CD4-positive, alpha-beta T cell treated with Interleukin-10 for 1 hour (primary cell): ENCODE measurements around the gene PDE10A.

Source experiments
- DNase-seq: peaks from one replicate; pipeline ENCODE4 v3.0.0-alpha.2; 2020

PDE10A gene

DNA sequence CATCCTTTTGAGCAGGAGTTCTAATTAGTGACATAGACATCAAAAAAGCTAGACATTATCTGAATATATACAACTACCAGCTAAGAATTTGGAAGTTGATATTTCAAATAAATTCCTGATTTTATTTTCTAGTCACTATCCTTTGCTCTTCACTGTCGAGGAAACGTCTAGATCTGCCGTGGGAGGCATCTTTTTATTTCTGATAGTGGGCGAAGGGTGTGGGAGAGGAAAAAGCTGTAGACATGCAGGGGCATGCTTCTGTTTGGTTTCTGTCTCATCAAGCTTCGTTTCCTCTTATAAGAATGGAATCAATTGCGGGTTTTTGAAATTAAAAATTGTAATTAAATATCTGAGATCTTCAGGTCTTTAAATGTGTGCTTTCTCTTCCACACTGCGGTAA, 337.4 kb downstream of the PDE10A start:
- no peak for DNase-seq

GRCh38 chr6:165321555-165322145, 341.4 kb downstream of the PDE10A start:
- DNase-seq: no peak

DNA sequence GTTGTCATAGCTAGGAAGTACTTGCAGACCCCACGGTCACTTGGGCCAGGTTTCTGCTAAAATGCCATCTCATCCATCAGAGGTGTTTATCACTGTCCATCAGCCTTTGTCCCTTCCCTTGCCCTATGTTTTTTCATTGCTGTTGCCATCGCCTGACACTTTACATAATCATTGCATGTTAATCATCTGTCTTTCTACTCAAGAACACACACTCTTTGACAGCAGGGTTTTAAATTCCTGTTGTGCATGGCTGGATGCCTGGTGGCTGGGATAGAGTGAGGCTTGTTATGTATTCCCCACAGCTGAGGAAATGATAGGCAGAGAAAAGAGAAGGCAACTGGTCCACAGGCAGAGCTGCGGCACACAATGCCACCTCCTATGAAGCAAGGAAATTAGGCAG, 341.9 kb downstream of the PDE10A start:
- no peak for DNase-seq

DNA sequence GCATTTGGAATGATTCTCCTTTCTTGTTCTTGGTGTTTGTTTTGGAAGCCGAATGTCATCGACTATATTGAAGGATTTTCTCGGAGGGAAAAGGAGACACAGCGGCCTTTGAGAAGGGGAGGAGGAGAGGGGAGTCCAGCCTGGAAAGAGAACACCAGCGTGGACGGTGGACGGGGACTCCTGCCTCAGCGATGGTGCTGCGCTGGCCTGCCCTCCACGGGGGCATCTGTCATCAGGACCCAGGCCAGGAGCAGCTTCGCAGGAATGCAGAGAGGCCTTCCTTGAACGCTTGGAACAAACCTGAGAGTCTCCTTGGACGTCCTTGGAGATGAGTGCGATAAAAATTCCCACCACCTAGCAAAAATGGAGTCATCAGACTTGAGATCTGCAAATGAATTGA, 345.3 kb downstream of the PDE10A start:
- DNase-seq: no peak

- no peak for DNase-seq
Observed at GRCh38 chr6:165308926-165309731, 353.9 kb downstream of the PDE10A start, which contains the start of gene C6orf118. Gene C6orf118 (minus strand): TSS chr6:165309605. CDS start chr6:165309586, 19 bp downstream.

DNA sequence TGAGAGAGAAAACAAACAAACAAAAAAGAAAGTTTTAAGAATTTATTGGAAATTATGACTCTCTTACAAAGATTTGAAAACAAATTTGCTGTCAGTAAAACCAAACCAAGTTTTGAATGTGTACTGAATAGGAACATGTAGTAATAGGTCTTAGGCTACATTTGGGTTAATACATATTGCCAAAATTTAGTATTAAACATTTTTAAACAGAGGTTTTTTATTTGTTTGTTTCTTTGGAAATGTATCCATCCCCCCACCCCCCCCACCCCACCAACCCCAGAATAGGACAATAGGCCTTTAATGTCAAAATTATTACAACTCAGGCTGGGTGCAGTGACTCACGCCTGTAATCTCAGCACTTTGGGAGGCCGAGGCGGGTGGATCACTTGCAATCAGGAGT, 356.1 kb downstream of the PDE10A start:
- DNase-seq: no peak

DNA sequence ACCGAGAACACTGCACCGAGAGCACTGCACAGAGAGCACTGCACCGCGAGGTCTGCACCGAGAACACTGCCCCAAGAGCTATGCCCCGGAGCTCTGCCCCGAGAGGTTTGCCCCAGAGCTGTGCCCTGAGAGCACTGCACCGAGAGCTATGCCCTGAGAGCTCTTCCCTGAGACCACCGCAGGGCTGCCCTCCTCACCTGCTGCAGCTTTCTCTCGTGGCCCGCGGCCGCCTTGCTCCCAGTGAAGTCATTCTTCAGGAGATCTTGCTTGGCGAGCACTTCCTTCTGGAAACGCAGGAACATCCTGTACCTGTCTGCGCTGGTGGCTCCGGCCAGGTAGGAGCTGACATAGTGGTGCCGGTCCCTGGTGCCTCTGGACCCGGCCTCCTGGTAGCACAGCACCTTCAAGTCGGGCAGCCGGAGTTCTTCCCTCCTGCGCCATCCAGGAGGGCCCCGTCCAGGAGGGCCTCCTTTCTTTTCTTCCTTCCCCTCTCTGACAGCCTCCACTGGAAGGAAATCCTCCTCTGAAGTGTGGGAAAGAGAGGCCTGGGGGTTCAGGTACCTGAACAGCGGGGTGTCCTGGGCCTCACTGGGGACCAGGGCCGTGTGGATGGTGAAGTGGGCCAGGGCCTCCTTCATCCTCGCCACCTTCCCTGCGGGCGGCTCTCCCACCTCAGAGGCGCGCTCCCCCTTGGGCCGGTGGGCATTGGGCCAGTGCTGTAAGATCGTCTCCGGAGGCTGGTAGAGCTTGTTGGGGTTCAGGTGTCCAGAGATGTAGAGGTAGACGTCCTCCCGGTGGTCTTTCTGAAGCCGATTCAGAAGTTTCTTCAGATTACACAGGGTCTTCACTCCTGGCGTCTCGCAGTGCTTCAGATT, 361.4 kb downstream of the PDE10A start:
- DNase-seq: no peak

GRCh38 chr6:165300422-165300936, 362.6 kb downstream of the PDE10A start:
- DNase-seq: no peak

DNA sequence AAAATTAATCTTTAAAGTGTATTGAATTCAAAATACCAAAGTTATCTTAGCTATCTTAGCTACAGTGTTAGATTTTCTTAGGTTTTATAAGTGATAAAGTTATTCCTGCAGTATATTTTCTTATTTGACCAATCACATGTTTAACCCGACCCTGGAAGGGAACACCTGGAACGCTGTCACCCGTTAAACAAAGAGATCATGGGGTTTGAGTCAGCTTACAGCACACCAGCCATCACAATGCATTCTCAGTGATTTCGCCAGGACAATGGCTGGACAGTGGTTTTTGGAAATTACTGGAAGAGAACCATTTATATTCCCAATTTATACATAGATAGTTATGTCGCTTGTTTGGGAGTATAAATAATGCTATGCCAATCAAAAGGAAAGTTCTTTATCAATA, 364.2 kb downstream of the PDE10A start:
- no peak for DNase-seq

DNA sequence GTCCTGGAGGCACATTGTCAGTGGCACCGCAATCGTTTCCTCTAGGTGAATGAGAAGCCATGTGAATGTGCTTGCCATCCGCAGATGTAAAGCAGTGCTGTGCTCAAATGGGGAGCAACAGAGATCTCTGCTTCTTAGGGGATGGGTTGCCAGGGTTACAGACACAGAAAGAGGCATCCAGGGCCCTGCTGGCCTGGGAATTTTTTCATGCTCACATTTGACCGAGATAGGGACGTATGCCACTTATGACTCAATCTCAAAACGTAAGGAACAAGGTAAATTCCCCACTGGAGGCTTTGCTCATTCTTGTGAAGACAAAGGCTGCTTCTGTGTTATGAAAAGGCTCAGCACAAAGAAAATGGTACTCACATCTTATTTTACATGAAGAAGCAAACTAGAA, 364.6 kb downstream of the PDE10A start:
- no peak for DNase-seq

DNA sequence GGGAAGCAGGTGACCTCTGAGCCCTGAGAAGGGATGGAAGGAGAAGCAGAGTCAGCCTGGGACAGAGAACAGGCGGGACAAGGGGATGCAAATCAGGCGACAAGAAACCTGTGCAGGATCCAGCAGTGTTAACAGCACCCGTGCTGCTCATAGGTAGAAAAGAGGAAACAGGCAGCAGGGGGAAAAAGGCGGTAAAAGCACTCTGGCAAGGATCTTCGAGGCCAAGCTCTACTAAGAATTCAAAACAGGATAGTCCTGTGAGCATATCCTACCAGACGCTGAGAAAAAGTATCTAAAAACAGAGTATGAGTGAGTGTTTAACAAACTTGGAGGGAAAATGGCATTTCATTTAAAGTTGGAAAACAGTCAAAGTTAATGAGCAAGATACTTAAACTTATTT, 370.4 kb downstream of the PDE10A start:
- DNase-seq: no peak
